H1 (cell line): ENCODE results near the gene FAM83C. TPM values are rescaled to one million over a fixed set of nuclear protein-coding genes. Genes with fewer than 3 reads are reported as not detected.

Source experiments
- CTCF ChIA-PET: fragments of 300-600 bp; sonication (Branson Sonifier 250); formaldehyde crosslinking; loops from one replicate; lab custom pipeline; 2021; ENCODE audit not compliant: partially characterized antibody; lab: Charles Lee
- POLR2A ChIA-PET: fragments of 300-600 bp; sonication (Branson Sonifier 250); formaldehyde crosslinking; loops from one replicate; lab custom pipeline; 2021; ENCODE audit warnings: inconsistent platforms; ENCODE audit not compliant: partially characterized antibody; lab: Charles Lee
- DNase-seq, 2 experiments: peaks; one replicate each; pipeline versions ENCODE4 v3.0.0 to v3.0.0-alpha.2; 2010 to 2022; ENCODE audit warnings: low spot score in 2 of 2, low read depth in 1 of 2, mixed read lengths in 1 of 2
- FAIRE-seq: peaks from 2 replicates; lab custom pipeline; 2011; peaks lifted over from hg19 to GRCh38; lab: Jason Lieb, UNC
- H2AFZ ChIP-seq: 2 replicates; pipeline ENCODE4 v1.8.1; 2012; ENCODE audit warnings: low read length, inconsistent platforms
- H2AK5ac ChIP-seq: 2 replicates; pipeline ENCODE4 v1.6.1; 2013; ENCODE audit warnings: low read depth, low read length
- H2BK120ac ChIP-seq: replicated peaks from 2 replicates; pipeline ENCODE3; 2013; ENCODE audit warnings: low read depth, low read length, inconsistent platforms
- H2BK12ac ChIP-seq: 2 replicates; pipeline ENCODE4 v1.6.1; 2013; ENCODE audit warnings: low read depth, low read length
- H2BK15ac ChIP-seq: 2 replicates; pipeline ENCODE4 v1.6.1; 2013; ENCODE audit warnings: low read length
- H2BK20ac ChIP-seq: 2 replicates; pipeline ENCODE4 v1.6.1; 2013; ENCODE audit warnings: low read length
- H2BK5ac ChIP-seq: 2 replicates; pipeline ENCODE4 v1.6.1; 2013; ENCODE audit warnings: low read depth, low read length
- H3K14ac ChIP-seq: 2 replicates; pipeline ENCODE4 v1.6.1; 2013; ENCODE audit warnings: inconsistent platforms; ENCODE audit not compliant: insufficient read length
- H3K18ac ChIP-seq: 2 replicates; pipeline ENCODE4 v1.6.1; 2013; ENCODE audit warnings: low read length; ENCODE audit errors: extremely low read depth
- H3K23ac ChIP-seq: 2 replicates; pipeline ENCODE4 v1.6.1; 2013; ENCODE audit warnings: inconsistent platforms; ENCODE audit not compliant: insufficient read length
- H3K23me2 ChIP-seq: 2 replicates; pipeline ENCODE4 v1.6.1; 2013; ENCODE audit warnings: low read depth, low read length
- H3K27ac ChIP-seq: 2 replicates; pipeline ENCODE4 v1.6.1; 2011; ENCODE audit warnings: low read depth, low read length, inconsistent platforms
- H3K27me3 ChIP-seq, 4 experiments: replicated peaks in 1 of 4; 1 replicate in 1 of 4; 2 replicates in 3 of 4; pipeline versions ENCODE4 v1.6.1 to v1.8.1; 2011 to 2013; ENCODE audit warnings: low read length in 3 of 4, mild to moderate bottlenecking in 3 of 4, inconsistent platforms in 2 of 4, mixed read lengths in 2 of 4, moderate library complexity in 1 of 4; ENCODE audit not compliant: control insufficient read depth in 3 of 4, insufficient read depth in 3 of 4; ENCODE audit errors: extremely low read depth in 1 of 4
- H3K36me3 ChIP-seq, 4 experiments: 2 replicates each; pipeline versions ENCODE4 v1.6.1 to v1.8.1; 2011 to 2013; ENCODE audit warnings: mild to moderate bottlenecking in 4 of 4, low read length in 3 of 4, moderate library complexity in 2 of 4, control low read depth in 1 of 4, inconsistent platforms in 1 of 4; ENCODE audit not compliant: insufficient read depth in 4 of 4, control insufficient read depth in 2 of 4
- H3K4ac ChIP-seq: replicated peaks from 2 replicates; pipeline ENCODE3; 2013; ENCODE audit warnings: low read length, low read depth, mixed read lengths, inconsistent platforms; ENCODE audit not compliant: insufficient read length
- H3K4me1 ChIP-seq, 4 experiments: replicated peaks in 1 of 4; 1 replicate in 1 of 4; 2 replicates in 3 of 4; pipeline versions ENCODE4 v1.6.1 to v1.8.1; 2011 to 2013; ENCODE audit warnings: low read length in 3 of 4, inconsistent platforms in 2 of 4, mixed read lengths in 1 of 4; ENCODE audit not compliant: insufficient read depth in 4 of 4, control insufficient read depth in 3 of 4
- H3K4me2 ChIP-seq, 2 experiments: 2 replicates each; pipeline versions ENCODE4 v1.6.1 to v1.8.1; 2011 to 2013; ENCODE audit warnings: low read depth in 2 of 2, low read length in 2 of 2, control low read depth in 1 of 2, inconsistent platforms in 1 of 2, mild to moderate bottlenecking in 1 of 2; ENCODE audit not compliant: insufficient read depth in 1 of 2
- H3K4me3 ChIP-seq, 4 experiments: fragments of 200-600, 300-600 bp in 1 of 4; sonication (generic), shearing (Covaris generic), sonication (Bioruptor Twin) in 1 of 4; 2 replicates each; pipeline versions ENCODE4 v1.5.1 to v1.8.1; 2011 to 2016; ENCODE audit warnings: low read length in 4 of 4, low read depth in 3 of 4, control low read depth in 2 of 4, inconsistent platforms in 2 of 4, mild to moderate bottlenecking in 2 of 4, mixed read lengths in 1 of 4, moderate library complexity in 1 of 4; ENCODE audit not compliant: insufficient read depth in 2 of 4; ENCODE audit errors: extremely low read depth in 1 of 4
- H3K56ac ChIP-seq: replicated peaks from 2 replicates; pipeline ENCODE3; 2013; ENCODE audit warnings: low read depth, mild to moderate bottlenecking, mixed read lengths, low read length, inconsistent platforms; ENCODE audit not compliant: insufficient read length
- H3K79me1 ChIP-seq: 2 replicates; pipeline ENCODE4 v1.6.1; 2013; ENCODE audit warnings: low read depth, low read length, control low read depth
- H3K79me2 ChIP-seq, 2 experiments: 2 replicates each; pipeline versions ENCODE4 v1.6.1 to v1.8.1; 2012 to 2013; ENCODE audit warnings: low read length in 2 of 2, mild to moderate bottlenecking in 2 of 2, inconsistent platforms in 1 of 2; ENCODE audit not compliant: insufficient read depth in 2 of 2, control insufficient read depth in 1 of 2
- H3K9ac ChIP-seq, 4 experiments: replicated peaks in 1 of 4; 1 replicate in 1 of 4; 2 replicates in 3 of 4; pipeline versions ENCODE4 v1.6.1 to v1.8.1; 2011 to 2013; ENCODE audit warnings: low read depth in 3 of 4, low read length in 3 of 4, control low read depth in 2 of 4, mild to moderate bottlenecking in 2 of 4, moderate library complexity in 2 of 4, inconsistent platforms in 1 of 4; ENCODE audit errors: extremely low read depth in 1 of 4
- H3K9me3 ChIP-seq, 2 experiments: 2 replicates each; pipeline versions ENCODE4 v1.6.1 to v1.8.1; 2012 to 2013; ENCODE audit warnings: mild to moderate bottlenecking in 2 of 2, moderate library complexity in 2 of 2, control low read depth in 1 of 2, inconsistent platforms in 1 of 2, low read depth in 1 of 2, low read length in 1 of 2, mixed read lengths in 1 of 2; ENCODE audit not compliant: insufficient read depth in 2 of 2
- H4K20me1 ChIP-seq, 2 experiments: replicated peaks in 1 of 2; 2 replicates each; pipeline versions ENCODE3 to v1.8.1; 2011 to 2013; ENCODE audit warnings: inconsistent platforms in 2 of 2, low read length in 2 of 2, mild to moderate bottlenecking in 1 of 2; ENCODE audit not compliant: insufficient read depth in 2 of 2, control insufficient read depth in 1 of 2
- H4K5ac ChIP-seq: 2 replicates; pipeline ENCODE4 v1.6.1; 2013; ENCODE audit warnings: low read length, low read depth, mixed read lengths, inconsistent platforms; ENCODE audit not compliant: insufficient read length
- H4K8ac ChIP-seq: 2 replicates; pipeline ENCODE4 v1.8.0; 2013; ENCODE audit warnings: mild to moderate bottlenecking, moderate library complexity, low read length, inconsistent platforms; ENCODE audit not compliant: insufficient read depth; ENCODE audit errors: extremely low read depth
- H4K91ac ChIP-seq: replicated peaks from 2 replicates; pipeline ENCODE3; 2013; ENCODE audit warnings: low read length, mixed read lengths, inconsistent platforms; ENCODE audit not compliant: insufficient read length
- JUN ChIP-seq: IDR thresholded peaks from 2 replicates; pipeline ENCODE4 v1.6.1; 2011; ENCODE audit warnings: low read depth, mild to moderate bottlenecking, improper control_type of control experiment, low read length
- NANOG ChIP-seq: IDR thresholded peaks from 2 replicates; pipeline ENCODE4 v1.6.1; 2011; ENCODE audit warnings: low read length, low read depth, mild to moderate bottlenecking, inconsistent platforms; ENCODE audit not compliant: insufficient read depth, poor library complexity, severe bottlenecking
- POLR2A ChIP-seq, 2 experiments: IDR thresholded peaks; 1 replicate in 1 of 2; 2 replicates in 1 of 2; pipeline ENCODE4 v1.6.1; 2011; ENCODE audit warnings: low read depth in 2 of 2, low read length in 2 of 2, mild to moderate bottlenecking in 2 of 2; ENCODE audit errors: control extremely low read depth in 1 of 2
- WGBS, 2 experiments: shearing (Covaris generic) in 1 of 2; methylation state at CpG; one replicate each; pipeline versions ENCODE4 v1.1.6 to v1.1.7; 2013 to 2015; ENCODE audit warnings: low lambda C conversion rate in 2 of 2, mixed read lengths in 2 of 2, inconsistent platforms in 1 of 2, low coverage in 1 of 2, missing lambda C conversion rate in 1 of 2; ENCODE audit not compliant: insufficient replicate concordance in 2 of 2, insufficient coverage in 1 of 2, insufficient read length in 1 of 2; ENCODE audit errors: extremely low coverage in 1 of 2, missing lambda C conversion rate in 1 of 2; 5-methylcytosine and 5-hydroxymethylcytosine counted together
- polyA plus RNA-seq, 7 experiments: library from polyadenylated mRNA; depleted of rRNA in 3 of 7; stranded (reverse) in 5 of 7; unstranded in 2 of 7; fragments of >200 nt in 5 of 7; fragments of 200-250 nt in 2 of 7; gene quantifications; 1 replicate in 5 of 7; 2 replicates in 1 of 7; 4 replicates in 1 of 7; pipeline versions ENCODE4 v1.2.1 to v1.2.3, GENCODE V29; 2011 to 2013; ENCODE audit warnings: missing spikeins in 2 of 7, mixed read lengths in 2 of 7
- total RNA-seq: library from RNA; stranded (reverse); fragmentation: NEBNext Ultra II Directional; extraction: Animal tissue kit (Norgen Biotek cat#: 25700); gene quantifications from 2 replicates; pipeline ENCODE4 v1.2.1, GENCODE V29; 2021

FAM83C gene
- total and polyA plus RNA-seq, 2 of the 8 experiments (the other 6 are each of a cell fraction or from before 2014, with no cell fraction given) = not detected

- H3K14ac ChIP-seq = no peak overlapping the region
- WGBS, 2 experiments = 92% methylated on average over 4 of the region's 4 CpGs; no CpG with 5 or more reads in 1 of the 2 experiments
- H3K79me2 ChIP-seq = no peaks in the 10 kb centered on the region
- H2AFZ ChIP-seq = no peak overlapping the region
- H3K79me1 ChIP-seq = no peaks in the 10 kb centered on the region
- no peak overlapping the region for H2AK5ac ChIP-seq
- no peak overlapping the region for H3K9ac ChIP-seq
- no peak overlapping the region for H3K18ac ChIP-seq
- H3K27ac ChIP-seq = no peak overlapping the region
- no peak overlapping the region for H4K8ac ChIP-seq
- no peak overlapping the region for H2BK12ac ChIP-seq
- peaks cover 0 to 4% (median 1%) of the 10 kb centered on the region in 4 experiments; a peak in 2 of 7 replicates for H3K4me1 ChIP-seq
- ChIA-PET POLR2A (no interaction called here), CTCF (interaction anchor here (0.6 to 6.6 kb wide), 2 partner anchors 21 to 178 kb away, joined by 3 to 141 read pairs; no protein-coding TSS in a partner anchor)
- H2BK15ac ChIP-seq = no peak overlapping the region
- no peak overlapping the region for H3K4ac ChIP-seq
- no peak overlapping the region for H3K4me2 ChIP-seq
- no peaks in the 10 kb centered on the region for H3K9me3 ChIP-seq
- no peak overlapping the region for H4K91ac ChIP-seq
- H4K20me1 ChIP-seq = no peaks in the 10 kb centered on the region
- no peak overlapping the region for H3K4me3 ChIP-seq
- H3K23ac ChIP-seq = no peak overlapping the region
- H4K5ac ChIP-seq = no peak overlapping the region
- H2BK20ac ChIP-seq = no peak overlapping the region
- no peak for DNase-seq
- no peak overlapping the region for H2BK5ac ChIP-seq
- no peak overlapping the region for H3K56ac ChIP-seq
- H3K27me3 ChIP-seq = no peaks in the 10 kb centered on the region
- H3K23me2 ChIP-seq = no peaks in the 10 kb centered on the region
- FAIRE-seq = no peak
- H2BK120ac ChIP-seq = no peak overlapping the region
- TF ChIP-seq POLR2A (IDR thresholded peaks at IDR 0.05; ENCODE audit: control extremely low read depth in 1 of 2, low read depth in 2 of 2, low read length in 2 of 2) = no peak
- no peak for TF ChIP-seq NANOG
- no peak for TF ChIP-seq JUN
- no peaks in the 10 kb centered on the region; a peak in 1 of 8 replicates for H3K36me3 ChIP-seq
Measured at GRCh38 chr20:35327074-35327976, 35.1 kb upstream of the FAM83C start.
